Prostate gland (tissue), 2 donors: Measurements from ENCODE around the gene AFF2. TPM values are rescaled to one million over a fixed set of nuclear protein-coding genes. Genes with fewer than 3 reads are reported as not detected.

Experiments
- DNase-seq: peaks from one replicate; pipeline ENCODE4 v3.0.0-alpha.2; 2019; ENCODE audit warnings: low spot score
- H3K27ac ChIP-seq, 2 donors: fragments of 200-600 bp; sonication (generic); 2 replicates each; pipeline ENCODE4 v1.5.1; 2017 to 2019
- H3K27me3 ChIP-seq: fragments of 200-600 bp; sonication (generic); replicated peaks from 2 replicates; pipeline ENCODE4 v1.5.1; 2019; ENCODE audit not compliant: insufficient read depth
- H3K36me3 ChIP-seq, 2 donors: fragments of 200-600 bp; sonication (generic); 1 replicate in 1 of 2; 2 replicates in 1 of 2; pipeline versions ENCODE4 v1.5.1 to v1.8.1; 2017 to 2019
- H3K4me1 ChIP-seq: fragments of 200-600 bp; sonication (generic); replicated peaks from 2 replicates; pipeline ENCODE4 v1.5.1; 2019
- H3K4me3 ChIP-seq, 2 donors: fragments of 200-600 bp; sonication (generic); 2 replicates each; pipeline ENCODE4 v1.5.1; 2017 to 2019
- H3K9me3 ChIP-seq: fragments of 200-600 bp; sonication (generic); 2 replicates; pipeline ENCODE4 v1.5.1; 2017
- CTCF ChIP-seq, 4 experiments: fragments of 200-600 bp in 2 of 4; fragments of 450-650 bp in 2 of 4; sonication (generic) in 2 of 4; IDR thresholded peaks; 1 replicate in 3 of 4; 2 replicates in 1 of 4; pipeline ENCODE4 v1.5.1; 2016 to 2019; ENCODE audit warnings: antibody characterized with exemption in 4 of 4, mild to moderate bottlenecking in 2 of 4, moderate library complexity in 2 of 4
- POLR2A ChIP-seq: fragments of 450-650 bp; IDR thresholded peaks from one replicate; pipeline ENCODE4 v1.6.1; 2016; ENCODE audit warnings: antibody characterized with exemption, mild to moderate bottlenecking
- POLR2AphosphoS5 ChIP-seq: sonication (generic); formaldehyde crosslinking; IDR thresholded peaks from one replicate; pipeline ENCODE4 v1.6.1; 2017; ENCODE audit warnings: antibody characterized with exemption
- WGBS: methylation state at CpG from one replicate; pipeline ENCODE4 v1.1.5; 2018; 5-methylcytosine and 5-hydroxymethylcytosine counted together
- intact Hi-C: fragments of 100-400 bp; cut with DNase I; formaldehyde crosslinking; loops from one replicate; pipeline ENCODE4 v1.14.2; 2022
- total RNA-seq, 2 donors: library from RNA; depleted of rRNA; stranded (reverse); fragments of >200 nt; gene quantifications; one replicate each; pipeline ENCODE4 v1.1.0, GENCODE V29; 2016

The AFF2 gene
- total RNA-seq, 2 donors from 2014 or later = 0.27 to 22.2 TPM

GRCh38 chrX:148576396-148576795, 76.0 kb downstream of the AFF2 start:
- intact Hi-C loops = no loop called here
- 79% methylated on average over 6 of the region's 6 CpGs for WGBS
- Histone ChIP-seq H3K4me3 (no peak overlapping the region), H3K27me3 (no peaks in the 10 kb centered on the region), H3K4me1 (no peaks in the 10 kb centered on the region), H3K36me3 (no peaks in the 10 kb centered on the region), H3K9me3 (no peaks in the 10 kb centered on the region), H3K27ac (no peak overlapping the region)
- no peak for DNase-seq
- TF ChIP-seq POLR2AphosphoS5 = no peak
- TF ChIP-seq CTCF (IDR thresholded peaks at IDR 0.05) = no peak
- TF ChIP-seq POLR2A = no peak

- Histone ChIP-seq H3K36me3 (no peaks in the 10 kb centered on the region), H3K9me3 (no peaks in the 10 kb centered on the region), H3K27ac (no peak overlapping the region), H3K27me3 (no peaks in the 10 kb centered on the region), H3K4me1 (no peaks in the 10 kb centered on the region), H3K4me3 (no peak overlapping the region)
- DNase-seq = no peak
- intact Hi-C loops = no loop called here
- 82% methylated on average over 3 of the region's 3 CpGs for WGBS
- TF ChIP-seq POLR2AphosphoS5 (no peak), POLR2A (no peak), CTCF (IDR thresholded peaks at IDR 0.05) (no peak)
Measured at GRCh38 chrX:148577741-148578140, 77.3 kb downstream of the AFF2 start.

- intact Hi-C loops = no loop called here
- Histone ChIP-seq H3K27me3 (no peaks in the 10 kb centered on the region), H3K4me1 (no peaks in the 10 kb centered on the region), H3K4me3 (no peak overlapping the region), H3K9me3 (no peaks in the 10 kb centered on the region), H3K36me3 (no peaks in the 10 kb centered on the region), H3K27ac (no peak overlapping the region)
- 0% methylated on average over 1 of the region's 1 CpG for WGBS
- no peak for DNase-seq
- TF ChIP-seq CTCF (IDR thresholded peaks at IDR 0.05) (no peak), POLR2AphosphoS5 (no peak), POLR2A (no peak)
Measured at GRCh38 chrX:148580016-148580415, 79.6 kb downstream of the AFF2 start.

- H3K36me3 ChIP-seq = no peaks in the 10 kb centered on the region
- no peaks in the 10 kb centered on the region for H3K27me3 ChIP-seq
- no peaks in the 10 kb centered on the region for H3K4me1 ChIP-seq
- H3K4me3 ChIP-seq = no peak overlapping the region
- DNase-seq = no peak
- intact Hi-C loops = no loop called here
- TF ChIP-seq POLR2AphosphoS5 = no peak
- no peak overlapping the region for H3K27ac ChIP-seq
- no peaks in the 10 kb centered on the region for H3K9me3 ChIP-seq
Measured at GRCh38 chrX:148582353-148582752, 81.9 kb downstream of the AFF2 start.

- Histone ChIP-seq H3K36me3 (no peaks in the 10 kb centered on the region), H3K4me1 (no peaks in the 10 kb centered on the region), H3K9me3 (no peaks in the 10 kb centered on the region), H3K27ac (no peak overlapping the region), H3K27me3 (no peaks in the 10 kb centered on the region), H3K4me3 (no peak overlapping the region)
- TF ChIP-seq CTCF (IDR thresholded peaks at IDR 0.05) = no peak
- TF ChIP-seq POLR2AphosphoS5 = no peak
- TF ChIP-seq POLR2A = no peak
- WGBS = 52% methylated on average over 6 of the region's 6 CpGs
- no peak for DNase-seq
- intact Hi-C loops = no loop called here
Measured at GRCh38 chrX:148588649-148589310, 88.4 kb downstream of the AFF2 start.
